GF-D8 (cell line): Measurements from ENCODE around the gene IST1.

Source experiments
- DNase-seq: peaks from one replicate; lab custom pipeline; 2025; lab: John Stamatoyannopoulos, UW

The IST1 gene

DNA sequence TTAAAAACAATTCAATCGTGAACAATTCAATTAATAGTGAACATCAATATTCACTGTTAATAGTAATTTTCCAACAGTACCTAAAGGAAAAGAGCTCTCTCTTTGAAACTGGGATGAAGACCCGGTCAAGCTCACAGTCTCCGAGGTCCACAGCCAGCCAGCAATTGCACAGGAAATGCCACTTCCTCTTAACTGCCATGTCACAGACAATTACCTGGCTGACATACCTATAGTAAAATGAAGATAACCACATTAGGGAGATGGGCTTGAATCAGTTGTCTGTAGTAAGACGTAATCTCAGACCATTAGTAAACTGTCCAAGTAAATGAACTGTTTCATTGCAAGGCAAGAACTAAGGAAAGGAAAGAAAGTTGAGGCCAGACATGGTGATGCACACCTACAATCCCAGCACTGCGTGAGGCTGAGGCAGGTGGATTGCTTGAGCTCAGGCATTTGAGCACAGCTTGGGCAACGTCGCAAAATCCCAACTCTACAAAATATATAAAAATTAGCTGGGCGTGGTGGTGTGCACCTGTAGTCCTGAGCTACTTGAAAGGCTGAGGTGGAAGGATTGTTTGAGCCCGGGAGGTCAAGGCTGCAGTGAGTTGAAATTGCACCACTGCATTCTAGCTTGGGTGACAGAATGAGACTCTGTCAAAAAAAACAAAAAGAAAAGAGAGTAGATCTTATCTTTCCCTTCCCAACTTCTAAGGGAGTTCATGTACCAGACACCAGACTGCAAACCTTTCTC, 68.0 kb downstream of the IST1 start:
- no peak for DNase-seq

DNA sequence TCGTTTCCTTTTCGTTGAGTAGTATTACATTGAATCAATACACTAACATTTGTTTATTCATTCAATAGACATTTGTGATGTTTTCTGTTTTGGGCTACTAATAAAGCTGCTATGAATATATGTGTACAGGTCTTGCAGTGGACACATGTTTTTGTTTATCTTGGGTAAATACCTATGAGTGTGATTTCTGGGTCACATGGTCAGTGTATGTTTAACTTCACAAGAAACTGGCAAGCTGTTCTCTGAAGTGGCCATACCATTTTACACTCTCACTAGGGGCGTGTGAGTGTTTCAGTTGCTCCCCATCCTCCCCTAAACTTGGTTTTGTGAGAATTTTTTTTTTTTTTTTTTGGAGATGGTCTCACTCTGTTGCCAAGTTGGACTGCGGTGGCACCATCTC, 69.9 kb downstream of the IST1 start:
- DNase-seq = no peak

DNA sequence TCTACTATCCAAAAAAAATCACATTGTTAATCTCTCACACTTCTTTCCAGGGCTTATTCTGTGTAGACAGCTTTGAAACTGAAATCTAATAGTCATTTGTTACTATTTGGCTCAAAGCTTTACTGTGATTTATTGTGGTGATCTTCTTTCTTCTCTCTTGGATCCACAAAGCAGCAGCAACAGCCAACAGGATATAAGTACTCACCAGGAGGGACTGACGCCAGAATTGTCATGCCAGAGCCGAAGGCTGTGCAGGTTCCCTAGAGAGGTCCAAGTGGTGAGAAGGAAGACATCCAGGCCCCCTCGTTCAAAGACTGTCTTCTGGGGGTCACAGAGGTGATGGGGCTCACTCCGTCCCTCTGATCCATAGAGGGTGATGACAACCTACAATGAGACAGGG, 71.6 kb downstream of the IST1 start:
- no peak for DNase-seq

DNA sequence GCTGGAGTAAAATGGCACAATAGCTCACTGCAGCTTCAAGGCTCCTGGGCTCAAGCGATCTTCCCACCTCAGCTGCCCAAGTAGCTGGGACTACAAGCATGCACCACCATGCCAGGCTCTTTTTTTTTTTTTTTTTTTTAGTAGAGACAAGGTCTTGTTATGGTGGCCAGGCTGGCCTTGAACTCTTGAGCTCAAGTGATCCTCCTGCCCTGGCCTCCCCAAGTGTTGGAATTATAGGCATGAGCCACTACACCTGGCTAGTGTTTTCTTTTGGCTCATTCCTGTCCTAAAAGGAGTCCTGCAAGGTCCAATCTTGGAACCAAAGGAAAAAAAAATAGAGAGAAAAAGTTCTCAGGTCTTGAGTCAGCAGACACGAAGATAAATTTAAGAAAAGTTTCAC, 74.0 kb downstream of the IST1 start:
- DNase-seq = no peak

DNA sequence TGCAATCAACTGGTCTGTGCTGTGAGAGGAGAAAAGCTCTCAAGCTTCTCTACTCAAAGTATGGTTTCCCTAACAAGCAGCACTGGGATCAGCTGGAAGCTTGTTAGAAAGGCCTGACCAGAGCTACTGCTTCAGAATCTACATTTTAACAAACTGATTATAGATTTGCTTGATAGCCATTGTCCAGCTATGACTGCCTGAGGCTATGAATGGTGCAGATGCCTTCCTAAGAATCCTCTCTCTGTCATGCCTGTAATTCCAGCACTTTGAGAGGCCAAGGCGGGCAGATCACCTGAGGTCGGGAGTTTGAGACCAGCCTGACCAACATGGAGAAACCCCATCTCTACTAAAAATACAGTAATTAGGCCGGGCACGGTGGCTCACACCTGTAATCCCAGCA, 76.2 kb downstream of the IST1 start:
- no peak for DNase-seq

GRCh38 chr16:71972356-71972755, 77.0 kb downstream of the IST1 start:
- no peak for DNase-seq

DNA sequence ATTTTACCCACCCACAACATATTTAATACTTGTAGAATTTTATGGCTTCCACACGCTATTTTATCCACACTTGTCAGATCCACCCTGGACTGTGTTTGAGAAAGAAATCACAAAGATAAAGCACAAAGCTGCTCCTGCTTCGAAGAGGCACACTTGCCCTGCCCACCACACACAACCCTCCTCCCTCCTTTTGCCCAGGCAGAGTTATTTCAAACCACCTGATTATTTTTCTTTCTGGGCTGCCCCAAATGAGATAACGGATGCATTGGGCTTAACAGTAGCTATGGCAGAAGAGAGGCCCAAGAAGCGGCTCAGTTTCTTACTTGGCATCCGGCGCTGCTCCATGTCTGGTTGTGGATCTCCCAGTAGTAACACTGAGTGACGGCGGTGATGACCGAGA, 77.7 kb downstream of the IST1 start:
- no peak for DNase-seq

GRCh38 chr16:71974068-71974818, 78.9 kb downstream of the IST1 start:
- no peak for DNase-seq
